ENCODE data around the gene ELF2.

DNA sequence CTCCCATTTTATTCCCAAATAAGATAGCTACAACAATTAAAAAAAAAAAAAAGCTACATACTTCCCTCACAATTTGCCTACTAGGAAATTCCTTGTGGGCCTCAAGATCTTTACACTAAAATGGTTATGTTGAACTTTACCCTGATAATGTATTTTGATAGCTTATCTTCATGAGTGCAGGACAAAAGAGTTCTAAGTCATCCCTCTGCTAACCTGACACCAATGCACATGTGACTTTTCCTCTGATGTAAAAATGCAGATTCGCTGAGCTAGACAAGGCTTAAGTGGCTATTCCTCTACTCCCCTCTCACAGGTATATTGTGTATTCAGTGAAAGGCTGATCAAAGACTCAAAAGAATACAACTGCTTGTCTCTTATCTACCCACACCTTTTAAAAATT is 22.5 kb downstream of the ELF2 start:
- TF ChIP-seq, protein P1, sequence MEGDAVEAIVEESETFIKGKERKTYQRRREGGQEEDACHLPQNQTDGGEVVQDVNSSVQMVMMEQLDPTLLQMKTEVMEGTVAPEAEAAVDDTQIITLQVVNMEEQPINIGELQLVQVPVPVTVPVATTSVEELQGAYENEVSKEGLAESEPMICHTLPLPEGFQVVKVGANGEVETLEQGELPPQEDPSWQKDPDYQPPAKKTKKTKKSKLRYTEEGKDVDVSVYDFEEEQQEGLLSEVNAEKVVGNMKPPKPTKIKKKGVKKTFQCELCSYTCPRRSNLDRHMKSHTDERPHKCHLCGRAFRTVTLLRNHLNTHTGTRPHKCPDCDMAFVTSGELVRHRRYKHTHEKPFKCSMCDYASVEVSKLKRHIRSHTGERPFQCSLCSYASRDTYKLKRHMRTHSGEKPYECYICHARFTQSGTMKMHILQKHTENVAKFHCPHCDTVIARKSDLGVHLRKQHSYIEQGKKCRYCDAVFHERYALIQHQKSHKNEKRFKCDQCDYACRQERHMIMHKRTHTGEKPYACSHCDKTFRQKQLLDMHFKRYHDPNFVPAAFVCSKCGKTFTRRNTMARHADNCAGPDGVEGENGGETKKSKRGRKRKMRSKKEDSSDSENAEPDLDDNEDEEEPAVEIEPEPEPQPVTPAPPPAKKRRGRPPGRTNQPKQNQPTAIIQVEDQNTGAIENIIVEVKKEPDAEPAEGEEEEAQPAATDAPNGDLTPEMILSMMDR (conservative IDR thresholded peaks at IDR 0.05): no peak
- TF ChIP-seq ZFX (IDR thresholded peaks at IDR 0.05): no peak

Measured in C4-2B (cell line).